ENCODE results near the gene ARF1.

The ARF1 gene

DNA sequence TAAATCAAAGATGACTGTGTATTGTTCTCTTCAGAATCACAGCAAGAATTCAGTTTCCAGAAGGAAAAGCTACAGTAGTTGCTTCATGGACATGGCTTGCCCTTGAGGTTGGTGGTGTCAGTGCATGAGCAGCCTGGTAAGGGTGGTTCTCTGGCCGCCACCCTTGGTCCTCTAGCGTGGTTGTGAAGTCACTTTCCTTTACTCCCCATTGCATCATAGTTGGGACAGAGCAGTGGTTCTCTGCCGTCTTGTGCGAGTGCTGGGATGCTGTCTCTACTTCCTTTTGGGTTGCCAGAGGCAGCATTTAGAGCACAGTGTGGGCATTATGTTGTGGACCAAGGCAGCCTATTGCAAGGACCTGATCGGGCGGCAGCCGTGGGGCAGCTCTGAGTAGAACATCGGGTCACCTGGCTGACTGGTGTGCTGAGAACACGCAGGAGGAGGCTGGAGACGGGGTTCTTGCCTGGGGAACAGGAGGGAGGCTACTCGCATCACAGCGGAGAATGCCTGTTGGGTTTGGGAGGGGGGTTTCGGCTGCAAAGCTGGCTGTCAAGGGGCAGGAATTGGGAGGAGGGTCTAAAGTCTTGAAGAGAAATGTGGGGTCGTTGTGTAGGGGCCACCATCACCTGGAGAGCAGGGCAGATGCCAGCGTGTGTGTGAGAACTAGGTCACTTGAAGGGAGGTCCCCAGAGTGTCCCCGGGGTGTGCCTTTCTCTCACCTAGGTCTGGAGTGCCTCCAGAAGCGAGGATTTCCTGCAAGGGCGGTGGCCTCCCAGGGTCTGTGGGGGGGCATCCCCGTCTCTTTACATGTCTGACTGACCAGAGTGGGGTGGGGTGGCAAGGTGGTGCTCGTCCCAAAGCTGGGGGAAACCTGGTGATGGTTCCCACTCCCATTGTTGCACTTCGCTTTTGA, 6.3 kb downstream of the ARF1 start:
- H3K4me3 ChIP-seq (ENCODE audit: low read depth, low read length) = peak overlapping the region; percentile 39
- no peak for DNase-seq (ENCODE audit: low read depth)

DNA sequence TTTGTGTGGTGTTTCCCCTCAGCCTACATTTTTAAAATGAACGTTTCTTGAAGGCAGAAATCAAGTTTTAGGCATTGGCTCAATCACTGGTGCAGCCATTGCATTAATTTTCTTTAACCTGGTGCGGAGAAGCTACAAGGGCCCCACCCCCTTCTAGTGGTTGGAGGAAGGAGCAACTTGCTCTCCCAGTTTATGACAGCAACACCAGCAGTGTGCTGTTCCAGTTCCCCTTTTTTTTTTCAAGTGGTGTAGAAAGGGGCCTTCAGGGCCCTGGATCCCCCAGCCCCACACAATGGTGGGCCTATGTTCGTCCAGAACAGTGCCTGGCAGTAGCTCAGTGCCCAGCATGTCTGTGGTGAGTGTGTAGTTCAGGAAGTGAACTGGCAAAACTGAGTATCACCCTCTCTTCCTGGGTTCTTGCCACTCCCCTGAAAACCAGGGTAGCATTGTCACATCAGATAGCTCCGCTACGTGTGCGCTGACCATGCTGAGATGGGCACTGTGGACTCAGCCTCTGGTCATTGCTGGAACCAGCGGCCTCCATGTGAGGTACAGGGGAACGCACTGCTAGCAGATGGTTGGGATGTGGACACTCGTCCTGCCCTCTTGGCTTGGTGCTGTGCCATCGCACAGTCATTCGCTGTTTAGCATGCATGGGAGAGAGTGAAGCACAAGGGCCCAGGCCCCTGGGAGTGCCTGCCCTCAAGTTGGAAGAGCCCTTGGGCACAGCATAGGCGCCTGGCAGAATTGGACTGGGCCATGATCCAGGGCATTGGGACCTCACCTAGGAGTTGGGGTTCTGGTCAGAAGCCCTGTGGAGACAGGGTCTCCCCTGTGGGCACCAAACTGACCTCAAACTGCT, 7.2 kb downstream of the ARF1 start:
- TF ChIP-seq, protein P1, sequence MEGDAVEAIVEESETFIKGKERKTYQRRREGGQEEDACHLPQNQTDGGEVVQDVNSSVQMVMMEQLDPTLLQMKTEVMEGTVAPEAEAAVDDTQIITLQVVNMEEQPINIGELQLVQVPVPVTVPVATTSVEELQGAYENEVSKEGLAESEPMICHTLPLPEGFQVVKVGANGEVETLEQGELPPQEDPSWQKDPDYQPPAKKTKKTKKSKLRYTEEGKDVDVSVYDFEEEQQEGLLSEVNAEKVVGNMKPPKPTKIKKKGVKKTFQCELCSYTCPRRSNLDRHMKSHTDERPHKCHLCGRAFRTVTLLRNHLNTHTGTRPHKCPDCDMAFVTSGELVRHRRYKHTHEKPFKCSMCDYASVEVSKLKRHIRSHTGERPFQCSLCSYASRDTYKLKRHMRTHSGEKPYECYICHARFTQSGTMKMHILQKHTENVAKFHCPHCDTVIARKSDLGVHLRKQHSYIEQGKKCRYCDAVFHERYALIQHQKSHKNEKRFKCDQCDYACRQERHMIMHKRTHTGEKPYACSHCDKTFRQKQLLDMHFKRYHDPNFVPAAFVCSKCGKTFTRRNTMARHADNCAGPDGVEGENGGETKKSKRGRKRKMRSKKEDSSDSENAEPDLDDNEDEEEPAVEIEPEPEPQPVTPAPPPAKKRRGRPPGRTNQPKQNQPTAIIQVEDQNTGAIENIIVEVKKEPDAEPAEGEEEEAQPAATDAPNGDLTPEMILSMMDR (IDR thresholded peaks at IDR 0.05; ENCODE audit: control insufficient read depth, extremely low read depth, insufficient read depth) = no peak
- DNase-seq (ENCODE audit: low read depth) = no peak
- H3K4me3 ChIP-seq (ENCODE audit: low read depth, low read length) = peak overlapping the region; percentile 39

More for the DNA sequence above, 6.3 kb downstream of the ARF1 start:
- TF ChIP-seq, protein P1 (IDR thresholded peaks at IDR 0.05; ENCODE audit: control insufficient read depth, extremely low read depth, insufficient read depth) = no peak

DNA sequence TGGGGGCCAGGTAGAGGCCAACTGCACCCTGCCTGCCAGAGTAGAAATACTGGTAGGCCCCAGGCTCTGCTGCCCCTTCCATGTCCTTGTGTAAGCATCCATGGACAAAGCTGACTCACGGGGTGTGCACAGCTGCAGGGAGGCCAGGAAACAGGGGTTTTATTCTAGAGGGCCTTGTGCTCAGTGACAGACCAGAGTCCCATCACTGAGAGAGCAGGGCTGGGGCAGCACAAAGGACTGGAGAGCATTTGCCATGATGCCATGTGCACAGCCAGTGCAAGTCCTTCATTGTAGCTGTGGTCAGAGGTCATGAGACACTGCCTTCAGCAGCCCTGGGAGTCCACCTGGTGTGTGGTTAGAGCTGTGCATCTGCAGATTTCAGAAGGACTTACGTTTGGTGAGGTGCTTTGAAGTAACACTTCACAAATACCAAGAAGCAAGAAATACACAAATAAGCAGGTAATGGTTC, 8.1 kb downstream of the ARF1 start:
- peak overlapping the region; percentile 39 for H3K4me3 ChIP-seq (ENCODE audit: low read depth, low read length)
- DNase-seq (ENCODE audit: low read depth) = peak; percentile 60
- TF ChIP-seq, protein P1 (IDR thresholded peaks at IDR 0.05; ENCODE audit: control insufficient read depth, extremely low read depth, insufficient read depth) = 0 out of 2 replicates have a peak, but pooled peaks have one; percentile 18

DNA sequence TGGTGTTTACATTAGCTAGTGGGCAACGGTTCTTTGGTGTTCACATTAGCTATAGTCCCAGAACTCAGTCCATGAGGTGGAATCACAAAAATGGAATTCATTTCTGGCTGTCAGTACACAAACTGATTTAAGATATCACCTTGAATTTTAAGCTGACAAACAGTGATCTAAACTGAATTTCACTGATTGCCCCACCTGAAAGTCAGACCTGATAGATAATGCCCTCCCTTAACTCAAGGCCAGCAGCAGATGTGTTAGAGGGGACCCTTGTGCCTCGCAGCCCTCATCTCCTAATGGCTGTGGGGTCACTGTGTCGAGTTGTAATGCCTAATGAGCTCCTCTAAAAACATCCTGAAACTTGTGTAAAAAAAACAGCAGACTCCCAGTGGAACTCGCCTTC, 8.6 kb downstream of the ARF1 start:
- no peak overlapping the region for H3K4me3 ChIP-seq (ENCODE audit: low read depth, low read length)

DNA sequence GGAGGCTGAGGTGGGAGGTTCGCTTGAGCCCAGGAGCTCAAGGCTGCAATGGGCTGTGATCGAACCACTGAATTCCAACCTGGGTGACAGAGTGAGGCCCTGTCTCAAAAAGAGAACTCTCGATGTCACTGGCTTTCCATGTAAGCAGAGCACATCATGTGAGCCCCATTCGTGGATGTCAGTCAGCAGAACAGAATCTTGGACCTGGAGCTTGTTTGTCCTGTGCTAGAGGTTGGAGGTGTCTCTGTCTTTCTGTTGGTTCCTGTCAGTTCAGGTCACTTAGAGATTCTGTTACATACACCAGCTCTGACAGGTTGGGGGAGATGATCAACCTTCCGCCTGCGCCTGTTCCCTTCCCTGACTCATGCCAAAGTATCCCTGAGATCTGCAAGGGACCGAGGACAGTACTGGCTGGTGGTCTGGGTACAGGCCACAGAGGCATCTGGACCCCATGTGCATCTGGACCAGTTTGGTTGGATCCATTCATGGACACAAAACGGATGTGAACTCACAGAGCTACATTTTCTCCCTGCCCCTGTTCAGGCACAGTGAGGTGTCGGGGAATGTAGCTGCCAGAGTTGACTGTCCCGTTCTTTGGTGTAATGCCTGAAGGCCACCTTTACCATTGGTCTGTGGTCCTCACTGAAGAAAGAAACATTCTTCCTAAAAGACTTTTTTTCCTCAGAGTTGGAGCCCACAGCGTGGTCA, 10.0 kb downstream of the ARF1 start:
- peak overlapping the region; percentile 6; the same call in 1 of the 2 replicates for H3K4me3 ChIP-seq (ENCODE audit: low read depth, low read length)
- TF ChIP-seq, protein P1 (IDR thresholded peaks at IDR 0.05; ENCODE audit: control insufficient read depth, extremely low read depth, insufficient read depth) = no peak
- no peak for DNase-seq (ENCODE audit: low read depth)

More for the DNA sequence above, 8.6 kb downstream of the ARF1 start:
- TF ChIP-seq, protein P1 (IDR thresholded peaks at IDR 0.05; ENCODE audit: control insufficient read depth, extremely low read depth, insufficient read depth) = no peak
- no peak for DNase-seq (ENCODE audit: low read depth)
